NCI-H2196 (cell line): ENCODE results near the gene SEMA5A.

Source experiments
- DNase-seq: peaks from one replicate; lab custom pipeline; 2025; ENCODE audit not compliant: unreplicated experiment; lab: John Stamatoyannopoulos, UW

SEMA5A gene

DNA sequence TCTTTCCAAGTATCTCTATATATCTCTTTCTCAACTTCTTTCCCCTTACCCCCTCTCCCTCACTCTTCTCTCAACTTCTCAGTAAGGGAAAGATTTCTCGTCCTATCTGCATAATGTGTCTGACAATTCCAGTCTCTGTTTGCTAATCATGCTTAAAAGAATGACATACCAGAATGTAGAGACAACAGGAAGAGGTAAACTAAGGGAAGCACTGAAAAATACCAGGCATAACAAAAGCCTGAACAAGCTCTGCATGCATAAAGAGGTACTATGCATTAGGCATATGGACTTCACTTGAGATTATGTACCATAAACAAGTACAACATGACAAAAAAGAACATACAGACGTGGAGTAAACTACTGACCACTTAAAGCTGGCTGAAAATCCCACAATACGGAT, 62.6 kb downstream of the SEMA5A start:
- DNase-seq: no peak

DNA sequence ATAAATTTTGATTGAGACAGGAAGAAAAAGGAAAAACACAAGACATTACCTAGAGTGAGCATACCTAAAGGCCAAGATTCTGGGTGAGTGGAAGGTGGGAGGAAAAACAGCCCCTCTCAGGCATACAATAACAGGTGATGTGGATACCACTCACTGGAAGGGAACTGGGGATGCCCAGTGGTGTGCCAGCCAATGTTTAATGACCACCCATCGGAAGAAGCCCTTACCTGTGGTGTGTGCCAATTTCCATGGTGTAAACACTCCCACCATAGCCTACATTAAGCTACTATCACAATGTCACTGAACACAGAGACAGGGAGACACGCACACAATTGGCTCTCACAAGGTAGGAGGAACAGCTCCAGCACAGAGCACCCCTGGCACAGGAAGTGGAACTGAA, 63.5 kb downstream of the SEMA5A start:
- no peak for DNase-seq

DNA sequence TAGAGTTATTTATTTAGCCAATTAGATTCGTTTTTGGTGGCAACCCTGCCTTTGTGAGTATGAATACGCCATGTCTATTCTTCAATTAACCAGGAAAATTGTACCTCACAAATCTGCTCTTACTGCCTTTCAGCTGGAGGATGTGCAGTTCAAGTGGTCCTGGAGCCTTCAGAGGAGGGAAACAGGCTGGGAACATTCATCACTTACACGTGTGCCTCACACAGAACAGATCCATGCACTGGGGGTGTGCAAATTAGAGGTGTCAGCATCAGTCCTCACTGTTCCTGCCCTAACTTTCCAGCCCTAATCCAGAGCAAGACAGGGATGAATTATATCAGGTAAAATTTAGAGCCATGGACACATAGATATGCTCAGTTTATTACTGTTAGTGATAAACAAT, 65.4 kb downstream of the SEMA5A start:
- DNase-seq: no peak

DNA sequence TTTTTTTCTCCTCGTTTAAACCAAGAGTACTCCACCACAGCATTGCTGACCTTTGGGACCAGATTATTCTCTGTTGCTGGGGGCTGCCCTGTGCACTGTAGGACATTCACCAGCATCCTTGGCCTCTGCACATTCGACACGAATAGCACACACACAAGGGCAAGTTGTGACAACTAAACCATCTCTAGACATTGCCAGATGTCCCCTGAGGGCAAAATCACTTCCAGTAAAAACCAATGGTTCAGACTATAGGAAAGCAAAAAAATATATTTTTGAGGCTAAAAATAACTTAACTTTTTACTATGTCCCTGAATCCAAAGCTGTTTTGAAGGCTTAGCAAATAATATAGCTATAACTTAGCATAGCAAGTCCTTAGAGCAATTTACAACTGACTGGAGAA, 65.9 kb downstream of the SEMA5A start:
- DNase-seq: no peak

DNA sequence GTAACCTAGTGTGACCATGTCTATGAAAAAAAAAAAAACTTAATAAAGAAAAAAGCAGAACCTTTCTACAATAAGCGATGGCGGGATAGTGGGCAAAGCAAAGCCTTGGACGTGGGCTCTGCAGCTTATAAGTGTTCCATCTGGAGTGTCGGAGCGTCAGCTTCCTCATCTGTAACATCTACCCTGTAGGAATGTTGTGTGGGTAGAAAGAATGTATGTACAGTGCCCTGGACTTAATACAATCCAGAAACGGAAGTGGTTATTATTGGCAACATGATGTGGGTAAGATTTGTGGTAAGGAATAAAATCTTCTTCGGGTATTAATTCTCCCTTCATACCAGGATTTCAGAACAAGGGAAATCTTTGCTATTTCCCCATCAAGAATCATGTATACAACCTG, 66.5 kb downstream of the SEMA5A start:
- DNase-seq: no peak

DNA sequence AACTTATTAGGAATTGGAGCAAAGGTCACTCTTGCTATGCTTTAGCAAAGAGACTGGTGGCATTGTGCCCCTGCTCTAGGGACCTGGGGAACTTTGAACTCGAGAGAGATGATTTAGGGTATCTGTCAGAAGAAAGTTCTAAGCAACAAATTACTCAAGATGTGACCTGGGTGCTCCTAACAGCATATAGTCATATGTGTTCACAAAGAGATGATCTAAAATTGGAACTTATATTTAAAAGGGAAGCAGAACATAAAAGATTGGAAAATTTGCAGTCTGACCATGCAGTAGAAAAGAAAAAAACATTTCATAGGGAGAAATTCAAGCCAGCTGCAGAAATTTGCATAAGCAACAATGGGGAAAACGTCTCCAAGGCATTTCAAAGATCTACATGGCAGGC, 68.3 kb downstream of the SEMA5A start:
- no peak for DNase-seq

DNA sequence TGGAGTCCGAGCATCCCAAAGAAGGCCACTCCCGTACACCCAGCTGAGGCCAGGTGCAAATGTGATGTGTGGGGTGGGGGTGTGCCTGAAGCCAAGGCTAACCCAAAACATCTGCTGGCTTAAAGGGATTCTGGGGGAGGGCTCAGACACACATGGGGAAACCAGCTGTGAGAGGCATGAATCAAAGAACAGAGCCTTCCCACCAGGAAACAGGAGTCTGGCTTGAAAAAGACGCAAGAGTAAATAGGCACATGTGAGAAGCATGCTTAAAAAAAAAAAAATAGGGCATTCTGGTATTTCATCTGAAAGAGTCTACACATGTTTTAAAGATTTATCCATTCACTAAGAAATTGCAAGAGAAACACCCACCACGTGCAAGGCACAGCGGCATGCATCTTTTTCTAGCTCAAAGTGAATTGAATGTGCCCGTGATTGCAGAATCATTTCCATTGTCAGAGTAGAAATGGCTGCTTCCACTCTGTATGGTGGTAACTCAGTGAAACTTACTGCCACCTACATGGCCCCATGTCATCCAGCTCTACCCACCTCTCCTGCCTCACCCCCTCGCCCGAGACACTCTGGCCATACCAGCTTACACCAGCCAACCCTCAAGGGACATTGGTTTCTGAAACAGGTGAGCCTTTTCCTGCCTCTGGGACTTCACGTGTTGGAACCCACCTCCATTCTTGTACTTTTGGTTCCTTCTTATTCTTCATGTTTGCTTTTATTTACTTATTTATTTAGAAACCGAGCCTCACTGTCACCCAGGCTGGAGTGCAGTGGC, 71.5 kb downstream of the SEMA5A start:
- DNase-seq: no peak

DNA sequence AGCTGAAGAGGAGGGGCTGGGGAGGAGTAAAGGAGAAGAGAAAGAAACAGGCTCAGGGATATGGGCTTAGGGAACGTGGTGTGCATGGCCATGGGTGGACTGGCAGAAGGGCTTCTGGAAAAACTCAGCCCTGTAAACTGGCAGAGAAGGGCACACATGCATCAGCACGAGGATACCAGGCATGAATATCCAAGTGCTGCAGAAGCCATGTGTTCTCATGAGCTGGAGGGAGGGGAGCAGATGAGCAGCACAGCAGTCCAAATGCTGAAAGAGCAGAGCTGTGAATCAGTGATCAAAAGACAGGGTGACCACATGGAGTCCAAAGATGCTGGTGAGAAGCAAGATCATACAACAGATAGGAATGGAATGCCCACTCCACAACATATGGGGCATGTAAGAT, 72.3 kb downstream of the SEMA5A start:
- no peak for DNase-seq

DNA sequence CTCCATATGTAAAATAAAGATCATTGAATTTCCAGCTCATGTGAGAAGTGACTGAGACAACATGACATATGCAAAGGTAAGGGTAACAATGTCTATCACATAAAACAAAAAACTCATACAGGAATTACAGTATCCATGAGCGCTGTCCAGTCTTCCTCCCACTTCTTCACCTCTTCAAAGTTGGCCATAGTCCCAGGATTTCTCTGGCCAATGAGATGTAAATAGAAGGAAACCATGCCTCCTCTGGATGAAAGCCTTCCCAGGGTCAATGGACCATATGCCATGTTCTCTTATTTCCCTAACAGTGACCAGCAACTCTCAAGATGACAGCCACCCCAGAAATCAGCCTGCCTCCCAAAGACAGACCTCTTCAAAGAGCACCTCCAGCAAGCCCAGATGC, 75.5 kb downstream of the SEMA5A start:
- DNase-seq: no peak

DNA sequence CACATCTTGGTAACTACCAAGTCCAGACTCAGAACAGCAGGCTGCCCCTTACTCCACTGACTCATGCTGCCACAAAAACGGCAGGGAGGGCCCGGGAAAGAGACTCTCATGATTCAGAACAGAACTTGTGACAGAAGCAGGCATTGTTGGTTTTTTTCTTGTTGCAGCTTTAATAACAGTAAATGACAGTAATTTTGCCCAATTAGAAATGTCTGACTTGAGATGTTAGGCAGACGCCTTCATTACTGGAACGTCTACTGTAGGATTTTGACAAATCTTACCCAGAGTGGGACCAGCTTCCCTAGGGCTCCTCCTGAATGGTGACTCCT, 77.9 kb downstream of the SEMA5A start:
- no peak for DNase-seq

DNA sequence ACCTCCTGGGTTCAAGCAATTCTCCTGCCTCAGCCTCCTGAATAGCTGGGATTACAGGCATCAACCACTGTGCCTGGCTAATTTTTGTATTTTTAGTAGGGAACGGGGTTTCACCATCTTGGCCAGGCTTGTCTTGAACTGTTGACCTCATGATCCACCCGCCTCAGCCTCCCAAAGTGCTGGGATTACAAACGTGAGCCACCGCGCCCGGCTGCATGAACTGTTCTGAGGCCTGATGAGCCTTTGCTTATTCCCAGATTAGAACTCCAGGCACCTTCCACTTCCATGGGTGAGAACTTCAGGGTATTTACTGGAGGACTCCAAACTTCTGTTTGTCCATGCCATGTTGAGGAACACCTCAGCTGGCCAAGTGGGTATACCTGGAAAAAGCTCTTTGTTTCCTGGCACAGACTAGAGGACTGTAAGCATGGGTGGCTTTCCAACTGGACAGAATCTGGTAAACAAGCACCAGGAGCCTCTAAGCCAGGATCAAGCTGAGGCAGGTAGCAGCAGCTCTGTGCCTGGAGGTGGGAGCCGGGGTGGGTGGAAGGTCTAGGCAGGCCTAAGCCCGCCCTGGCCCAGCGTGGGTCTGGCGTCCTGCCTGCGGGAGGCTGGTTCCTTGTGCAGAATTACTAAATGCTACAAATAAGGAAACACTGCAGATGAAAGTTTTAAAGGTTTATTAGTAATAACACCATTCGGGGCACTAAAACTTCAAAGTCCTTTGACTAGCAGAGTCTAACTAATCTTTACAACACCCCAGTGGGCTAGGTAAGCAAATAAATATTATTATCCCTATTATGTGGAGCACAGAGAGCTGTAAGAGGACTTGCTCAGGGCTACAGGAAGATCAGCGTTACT, 78.4 kb downstream of the SEMA5A start:
- no peak for DNase-seq

DNA sequence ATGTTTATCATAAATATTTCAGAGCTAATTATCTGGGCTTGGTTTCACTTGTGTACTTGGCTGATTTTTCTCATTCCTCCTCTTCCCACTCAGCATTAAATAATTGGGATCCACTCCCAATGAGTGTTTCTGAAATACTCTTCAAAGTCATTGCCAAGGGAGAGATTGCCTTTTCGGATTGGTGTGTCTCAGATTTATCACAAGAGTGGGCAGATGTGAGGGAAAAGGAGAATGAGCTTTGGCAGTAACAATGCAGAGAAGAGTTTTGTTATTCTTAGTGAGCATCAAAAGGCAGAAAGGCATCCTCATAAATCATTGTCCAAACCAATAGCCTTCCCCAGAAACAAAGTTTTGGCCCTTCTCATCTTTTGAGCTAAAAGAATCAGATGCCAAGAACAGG, 79.2 kb downstream of the SEMA5A start:
- DNase-seq: no peak

DNA sequence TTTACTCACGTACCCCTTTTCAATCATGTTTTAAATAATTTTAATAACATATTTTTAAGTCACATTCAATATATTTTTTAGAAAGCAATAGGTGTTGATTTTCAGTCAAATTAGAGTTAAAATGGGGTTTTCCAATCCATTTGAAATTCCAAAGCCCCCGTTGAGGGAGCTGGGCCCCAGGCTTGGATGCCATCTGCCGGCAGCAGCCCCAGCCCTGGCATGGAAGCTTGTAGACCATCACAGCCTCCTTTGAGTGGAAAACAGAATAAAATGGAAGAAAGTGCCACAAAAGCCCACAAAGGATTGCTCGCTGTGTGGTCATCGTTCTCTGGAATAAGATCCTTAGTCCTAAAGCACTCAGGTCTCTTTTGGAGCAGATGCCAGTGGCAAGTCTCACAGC, 81.4 kb downstream of the SEMA5A start:
- DNase-seq: no peak

DNA sequence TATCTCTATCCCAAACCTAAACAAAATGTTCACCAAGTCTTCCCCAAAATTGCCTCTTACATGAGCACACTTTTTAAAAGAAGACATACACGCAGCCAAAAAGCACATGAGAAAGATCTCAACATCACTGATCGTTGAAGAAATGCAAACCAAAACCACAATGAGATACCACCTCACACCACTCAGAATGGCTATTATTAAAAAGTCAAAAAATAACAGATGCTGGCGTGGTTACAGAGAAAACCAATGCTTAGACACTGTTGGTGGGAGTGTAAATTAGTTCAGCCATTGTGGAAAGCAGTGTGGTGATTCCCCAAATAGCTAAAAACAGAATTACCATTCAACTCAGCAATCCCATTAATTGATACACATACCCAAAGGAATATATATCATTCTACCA, 83.8 kb downstream of the SEMA5A start:
- DNase-seq: no peak

DNA sequence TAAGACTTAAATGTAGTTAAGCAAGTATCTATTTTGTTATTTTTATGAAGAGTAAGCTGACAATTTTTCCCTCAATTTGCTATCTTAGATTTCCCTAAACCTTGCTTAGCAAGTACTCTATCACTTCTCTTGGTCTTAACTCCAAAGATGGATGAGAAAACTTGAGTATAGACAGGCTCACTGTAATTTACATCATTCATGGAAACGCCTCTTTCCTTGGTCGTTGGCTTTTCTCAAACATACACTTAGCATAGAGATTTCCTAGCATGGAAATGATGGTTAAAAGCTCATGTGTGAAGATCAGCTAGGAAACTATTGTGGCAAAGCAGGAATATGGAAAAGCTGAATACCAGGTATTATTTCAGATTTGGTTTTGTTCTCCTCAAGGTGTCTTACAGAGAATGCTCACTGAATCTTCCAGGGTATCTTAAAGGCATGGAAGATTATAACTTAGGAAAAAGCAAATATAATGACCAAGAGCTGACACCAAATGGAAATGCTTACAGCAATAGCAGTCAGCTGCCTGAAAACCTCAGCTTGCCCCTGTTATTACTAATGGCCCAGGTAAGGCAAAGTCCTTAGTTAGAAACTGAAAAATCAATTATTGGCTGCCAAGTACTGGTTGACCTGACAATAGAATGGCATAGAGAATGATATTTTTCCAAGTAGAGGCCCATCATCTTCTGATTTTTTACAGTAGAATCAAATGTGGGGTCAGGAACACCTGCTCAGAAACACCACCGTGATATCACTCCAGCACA, 84.8 kb downstream of the SEMA5A start:
- DNase-seq: no peak

DNA sequence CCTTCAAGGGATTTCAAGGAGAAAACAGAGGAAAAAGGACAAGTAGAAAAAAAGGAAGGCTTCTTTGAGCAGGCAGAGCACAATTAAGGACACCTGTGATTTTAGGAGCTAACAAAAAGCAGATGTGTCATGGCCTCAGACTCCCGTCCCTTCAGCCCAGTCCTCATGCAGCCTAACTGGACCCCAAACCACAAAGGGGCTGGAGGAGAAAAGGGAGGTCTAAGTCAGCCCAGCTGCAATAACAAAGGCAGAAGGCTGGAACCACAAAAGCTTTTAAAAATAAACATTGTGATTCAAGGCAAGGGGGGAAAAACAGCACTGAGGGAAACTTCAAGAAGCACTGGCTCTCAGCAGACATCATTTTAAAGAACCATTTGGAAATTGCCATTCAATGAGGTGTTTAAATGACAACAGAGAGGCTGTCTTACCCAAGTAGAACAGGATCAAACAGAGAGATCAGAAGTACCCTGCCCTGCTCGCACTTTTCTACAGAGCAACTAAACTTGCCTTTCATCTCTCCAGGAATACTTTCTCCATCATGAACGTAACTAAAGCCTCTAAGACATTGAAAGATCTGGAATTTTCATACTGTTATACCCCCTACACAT, 89.3 kb downstream of the SEMA5A start:
- DNase-seq: no peak

DNA sequence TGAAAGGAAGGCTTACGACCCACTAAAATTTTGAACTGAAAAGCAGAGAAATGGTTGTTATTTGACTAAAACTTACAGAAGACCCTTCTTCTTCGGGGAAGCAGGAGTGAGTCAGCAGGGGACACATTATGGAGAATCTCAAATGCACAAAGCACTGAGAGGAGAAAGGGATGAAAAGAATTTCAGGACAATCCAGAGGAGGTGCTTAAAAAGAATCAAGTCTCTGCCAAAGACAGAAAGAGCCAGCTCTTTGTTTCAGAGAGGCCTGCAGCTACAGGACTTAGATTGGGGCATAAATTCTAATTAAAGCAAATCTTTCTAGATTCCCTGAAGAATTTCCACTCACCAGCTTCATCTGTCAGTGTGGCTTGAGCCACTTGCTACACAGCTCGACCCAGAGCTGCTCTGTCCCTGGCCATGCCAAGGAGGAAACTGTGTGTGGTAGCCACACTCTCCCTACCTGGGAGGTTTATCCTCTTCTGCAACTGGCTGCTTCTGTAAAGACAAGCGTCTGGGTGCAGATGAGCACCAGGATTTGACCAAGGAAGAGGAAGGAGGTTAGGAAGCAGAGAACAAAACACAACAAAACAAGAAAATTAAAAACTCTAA, 89.9 kb downstream of the SEMA5A start:
- no peak for DNase-seq

DNA sequence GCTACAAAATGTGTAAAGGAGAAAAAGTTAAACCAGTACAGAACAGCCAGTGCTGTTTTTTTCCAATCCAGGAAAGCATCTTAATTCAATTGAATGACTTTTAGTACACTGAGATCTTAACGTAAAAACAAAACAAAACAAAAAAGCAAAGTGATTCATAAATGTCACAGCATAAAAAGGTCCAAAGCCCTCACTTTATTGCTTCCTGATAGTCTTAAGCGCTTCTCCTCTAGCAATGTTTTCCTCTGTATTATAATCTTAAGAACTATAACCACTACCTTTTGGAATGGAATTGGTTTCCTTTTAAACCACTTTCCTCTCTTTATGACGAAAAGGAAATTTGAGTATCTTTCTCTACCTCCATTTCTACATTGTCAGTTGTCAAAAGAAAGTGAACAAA, 91.4 kb downstream of the SEMA5A start:
- no peak for DNase-seq

DNA sequence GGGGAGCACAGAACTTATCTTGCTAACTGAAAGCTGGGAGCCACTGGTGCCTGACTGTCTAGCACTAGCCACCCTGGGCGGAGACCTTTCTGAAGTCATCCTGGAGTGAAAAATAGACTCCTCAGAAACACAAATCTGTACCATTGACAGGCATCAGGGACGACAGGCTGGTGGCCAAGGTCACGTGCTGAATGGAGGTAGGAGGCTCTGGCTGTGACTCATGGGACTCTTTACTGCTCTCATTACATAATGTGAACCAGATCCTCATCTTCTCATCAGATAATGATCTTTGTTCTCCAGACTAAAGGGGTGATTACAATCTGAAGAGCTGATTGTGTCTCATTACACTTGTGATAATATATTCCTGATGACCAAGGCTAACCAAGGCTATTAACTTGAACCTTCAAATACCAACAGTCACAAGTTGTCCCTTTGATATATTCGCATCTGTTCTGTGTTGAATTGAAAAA, 91.8 kb downstream of the SEMA5A start:
- no peak for DNase-seq

DNA sequence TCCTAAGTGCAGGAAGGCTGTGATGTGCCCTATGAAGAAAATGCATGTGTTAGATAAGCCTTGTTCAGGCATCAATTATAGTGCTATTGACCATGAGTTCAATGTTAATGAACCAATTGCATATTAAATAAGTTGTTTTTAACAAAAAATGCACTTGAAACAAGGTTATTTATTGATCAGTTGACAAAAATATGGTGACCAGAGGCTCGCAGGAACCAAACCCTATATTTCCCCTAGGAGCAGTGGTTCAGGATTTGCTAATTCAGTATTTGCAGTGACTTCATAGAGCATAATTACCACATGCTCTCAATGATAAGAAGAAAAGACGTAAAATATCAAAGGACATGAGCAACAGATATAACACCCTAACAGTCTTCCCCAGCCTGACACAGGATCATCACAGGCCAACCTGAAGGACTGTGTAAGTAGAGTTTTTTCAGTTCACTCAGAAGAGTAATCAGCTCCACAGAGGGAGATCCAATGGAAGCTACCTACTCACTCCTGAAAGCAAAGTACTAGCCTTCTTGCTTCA, 92.3 kb downstream of the SEMA5A start:
- DNase-seq: no peak

DNA sequence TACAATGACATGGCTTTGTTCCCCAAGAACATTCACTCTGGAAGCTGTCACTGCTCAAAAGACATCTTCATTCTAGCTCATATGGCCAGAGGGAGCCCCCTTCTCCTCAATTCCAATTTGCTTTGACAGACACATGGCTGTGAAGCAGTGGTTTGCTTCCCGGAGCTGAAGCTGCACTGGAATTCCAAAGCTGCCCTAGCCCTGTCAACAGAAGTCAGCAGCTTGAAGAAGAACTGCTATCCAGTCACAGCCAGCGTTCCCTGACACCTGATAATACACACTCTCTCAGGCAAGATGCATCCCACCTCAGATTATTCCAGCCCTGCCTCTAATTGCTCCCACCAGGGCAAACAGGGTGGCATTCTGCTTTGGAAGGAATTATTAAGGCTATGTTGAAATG, 93.7 kb downstream of the SEMA5A start:
- no peak for DNase-seq
